Choroid plexus epithelial cell (primary cell): ENCODE data around the gene VTI1A.
"Not testable (repeated sequence)": the region's sequence is repeated elsewhere in the genome, so short reads cannot be mapped to it uniquely, and the experiment has no call there.

Experiments used
- DNase-seq: peaks from one replicate; pipeline ENCODE4 v3.0.0-alpha.2; 2010; ENCODE audit warnings: low read depth
- H3K4me3 ChIP-seq: 2 replicates; pipeline ENCODE4 v1.5.1; 2011; ENCODE audit warnings: low read depth, mild to moderate bottlenecking, control low read depth, low read length, moderate library complexity
- CTCF ChIP-seq: conservative IDR thresholded peaks from 2 replicates; pipeline ENCODE4 v1.5.1; 2011; ENCODE audit warnings: low read depth, mild to moderate bottlenecking, control low read depth, inconsistent platforms, low read length, moderate library complexity

VTI1A gene

GRCh38 chr10:112446855-112447619 is at the start of gene VTI1A, which contains the start of gene ZDHHC6:
TSS of gene VTI1A (plus strand) at chr10:112447215. CDS start at chr10:112447374, 159 bp downstream.
TSS of gene ZDHHC6 (minus strand) at chr10:112446914. CDS start at chr10:112445436, 1,478 bp downstream.
- peak within 1 kb of the TSS; percentile 99 for H3K4me3 ChIP-seq
- peak; percentile 86 for DNase-seq
- TF ChIP-seq CTCF, result peak; percentile 43

GRCh38 chr10:112397592-112397991 is 49.4 kb upstream of the VTI1A start:
- H3K4me3 ChIP-seq, result no peak overlapping the region
- DNase-seq, result no peak
- no peak for TF ChIP-seq CTCF

GRCh38 chr10:112402917-112403316 is 44.1 kb upstream of the VTI1A start:
- no peak for TF ChIP-seq CTCF
- no peak for DNase-seq
- H3K4me3 ChIP-seq, result no peak overlapping the region

- DNase-seq, result peak; percentile 18
- H3K4me3 ChIP-seq, result no peak overlapping the region
- no peak for TF ChIP-seq CTCF
These were observed 42.4 kb upstream of the VTI1A start for GRCh38 chr10:112404617-112405016.

- H3K4me3 ChIP-seq, DNase-seq: not testable (repeated sequence)
These were observed 40.2 kb upstream of the VTI1A start for GRCh38 chr10:112406806-112407205.

GRCh38 chr10:112407696-112408095 is 39.3 kb upstream of the VTI1A start:
- no peak for DNase-seq
- no peak for TF ChIP-seq CTCF

GRCh38 chr10:112409299-112409698 is 37.7 kb upstream of the VTI1A start:
- no peak for DNase-seq
- H3K4me3 ChIP-seq, result no peak overlapping the region
- no peak for TF ChIP-seq CTCF

More at GRCh38 chr10:112407696-112408095, 39.3 kb upstream of the VTI1A start:
- no peak overlapping the region for H3K4me3 ChIP-seq
